Measurements from ENCODE around the gene C2orf80. TPM values are rescaled to one million over a fixed set of nuclear protein-coding genes. Genes with fewer than 3 reads are reported as not detected.

The C2orf80 gene
- polyA plus RNA-seq, 1 of the 3 experiments (the other 2 are of a cell fraction): not detected

- TF ChIP-seq NRF1 (IDR thresholded peaks at IDR 0.05; ENCODE audit: low read depth, low read length) (no peak), IRF3 (IDR thresholded peaks at IDR 0.05; ENCODE audit: low read depth, low read length) (no peak), RXRA (IDR thresholded peaks at IDR 0.05; ENCODE audit: borderline replicate concordance, low read depth) (no peak), RAD21 (IDR thresholded peaks at IDR 0.05; ENCODE audit: low read length) (no peak), FOXM1 (IDR thresholded peaks at IDR 0.05; ENCODE audit: low read depth) (no peak)
Observed at GRCh38 chr2:208235860-208236259, 46.0 kb upstream of the C2orf80 start (continued).

- H3K27me3 ChIP-seq (ENCODE audit: insufficient read depth): no peaks in the 10 kb centered on the region
- H3F3A ChIP-seq (replicated peaks; ENCODE audit: insufficient read depth): peaks cover 3% of the 10 kb centered on the region
Observed at GRCh38 chr2:208234786-208235185, 45.0 kb upstream of the C2orf80 start.

More at GRCh38 chr2:208234786-208235185, 45.0 kb upstream of the C2orf80 start:
- 100% methylated on average over 1 of the region's 1 CpG for WGBS (ENCODE audit: low lambda C conversion rate)
- Histone ChIP-seq H3K9me2 (no peaks in the 10 kb centered on the region), H3K79me2 (ENCODE audit: insufficient read depth) (no peaks in the 10 kb centered on the region), H3K9me3 (no peaks in the 10 kb centered on the region), H3K4me1 (ENCODE audit: control insufficient read depth in 1 of 2, insufficient read depth in 2 of 2, low read depth in 1 of 2, low read length in 1 of 2) (no peaks in the 10 kb centered on the region), H3K4me2 (no peak overlapping the region), H3K27ac (ENCODE audit: low read depth in 2 of 2, low read length in 1 of 2) (no peak overlapping the region), H4K20me1 (ENCODE audit: insufficient read depth) (no peaks in the 10 kb centered on the region), H3K36me3 (replicated peaks in 1 of 2; ENCODE audit: control insufficient read depth in 1 of 2, insufficient read depth in 2 of 2, low read length in 1 of 2) (peaks cover 7 to 25% of the 10 kb centered on the region in 2 experiments), H2AFZ (ENCODE audit: low read depth) (no peak overlapping the region), H3K4me3 (ENCODE audit: low read depth in 2 of 2, low read length in 1 of 2) (no peak overlapping the region), H3K9ac (no peak overlapping the region)
- no peak for DNase-seq
- ChIA-PET POLR2A (no interaction called here), CTCF (interaction anchor here (0.8 to 1.9 kb wide), 5 partner anchors 14 to 133 kb away, joined by 3 to 6 read pairs (median 4); partner anchors contain the start of gene IDH1)
- TF ChIP-seq RFX5 (IDR thresholded peaks at IDR 0.05; ENCODE audit: low read length) (no peak), ELF1 (IDR thresholded peaks at IDR 0.05) (no peak), POLR2AphosphoS5 (IDR thresholded peaks at IDR 0.05; ENCODE audit: low read depth, low read length) (no peak), FOXJ3 (CRISPR knock-in tag; IDR thresholded peaks at IDR 0.05) (no peak), IRF3 (IDR thresholded peaks at IDR 0.05; ENCODE audit: low read depth, low read length) (no peak), SIN3A (IDR thresholded peaks at IDR 0.05; ENCODE audit: borderline replicate concordance, low read depth, low read length) (no peak), TCF12 (IDR thresholded peaks at IDR 0.05) (no peak), RCOR1 (IDR thresholded peaks at IDR 0.05; ENCODE audit: low read length) (no peak), GABPA (IDR thresholded peaks at IDR 0.05; ENCODE audit: low read depth) (no peak), TAF1 (IDR thresholded peaks at IDR 0.05; ENCODE audit: borderline replicate concordance, low read depth, low read length) (no peak), CTCF (IDR thresholded peaks at IDR 0.05) (no peak), EZH2phosphoT487 (IDR thresholded peaks at IDR 0.05; ENCODE audit: borderline replicate concordance, low read depth) (no peak), USF2 (IDR thresholded peaks at IDR 0.05; ENCODE audit: borderline replicate concordance, low read depth, low read length) (no peak), FOXM1 (IDR thresholded peaks at IDR 0.05; ENCODE audit: low read depth) (no peak), ZBTB33 (IDR thresholded peaks at IDR 0.05; ENCODE audit: borderline replicate concordance, low read depth) (no peak)
